Ramos (cell line): ENCODE data around the gene DRD3.

ENCODE experiments used
- in situ Hi-C: fragments of 300-500 bp; cut with MboI; formaldehyde crosslinking; loops from one replicate; pipeline ENCODE4 v1.14.3; 2022; ENCODE audit warnings: low sequenced_read_pairs; ENCODE audit not compliant: unreplicated experiment

DRD3 gene

GRCh38 chr3:114126461-114126860, 52.4 kb downstream of the DRD3 start:
- in situ Hi-C loops = no loop called here

- in situ Hi-C loops = no loop called here
Observed at GRCh38 chr3:114122027-114122709, 56.7 kb downstream of the DRD3 start.

GRCh38 chr3:114120211-114120610, 58.6 kb downstream of the DRD3 start:
- in situ Hi-C loops = no loop called here

GRCh38 chr3:114119776-114120175, 59.1 kb downstream of the DRD3 start:
- in situ Hi-C loops = no loop called here

GRCh38 chr3:114115143-114115542, 63.7 kb downstream of the DRD3 start:
- in situ Hi-C loops = no loop called here

- in situ Hi-C loops = no loop called here
Observed at GRCh38 chr3:114114719-114115118, 64.1 kb downstream of the DRD3 start.

- in situ Hi-C loops = no loop called here
Observed at GRCh38 chr3:114112696-114113095, 66.2 kb downstream of the DRD3 start.

GRCh38 chr3:114111060-114111770, 67.6 kb downstream of the DRD3 start:
- in situ Hi-C loops = no loop called here

- in situ Hi-C loops = no loop called here
Observed at GRCh38 chr3:114110439-114110838, 68.4 kb downstream of the DRD3 start.

- in situ Hi-C loops = no loop called here
Observed at GRCh38 chr3:114108137-114108536, 70.7 kb downstream of the DRD3 start.

- in situ Hi-C loops = no loop called here
Observed at GRCh38 chr3:114104414-114104813, 74.4 kb downstream of the DRD3 start.

GRCh38 chr3:114103858-114104257, 75.0 kb downstream of the DRD3 start:
- in situ Hi-C loops = no loop called here

GRCh38 chr3:114103181-114103580, 75.7 kb downstream of the DRD3 start:
- in situ Hi-C loops = no loop called here

- in situ Hi-C loops = no loop called here
Observed at GRCh38 chr3:114101101-114101500, 77.8 kb downstream of the DRD3 start.

- in situ Hi-C loops = no loop called here
Observed at GRCh38 chr3:114095796-114096195, 83.1 kb downstream of the DRD3 start.

- in situ Hi-C loops = no loop called here
Observed at GRCh38 chr3:114093596-114093995, 85.3 kb downstream of the DRD3 start.

- in situ Hi-C loops = no loop called here
Observed at GRCh38 chr3:114093016-114093380, 85.9 kb downstream of the DRD3 start.

GRCh38 chr3:114092151-114093015, 86.5 kb downstream of the DRD3 start:
- in situ Hi-C loops = no loop called here

- in situ Hi-C loops = no loop called here
Observed at GRCh38 chr3:114089675-114090074, 89.2 kb downstream of the DRD3 start.

GRCh38 chr3:114086356-114086755, 92.5 kb downstream of the DRD3 start:
- in situ Hi-C loops = no loop called here

- in situ Hi-C loops = no loop called here
Observed at GRCh38 chr3:114083112-114083511, 95.7 kb downstream of the DRD3 start.
